BE2C (cell line): Measurements from ENCODE around the gene NR3C2.

Experiments
- DNase-seq: peaks from one replicate; pipeline ENCODE4 v3.0.0-alpha.2; 2020
- H3K27me3 ChIP-seq: fragments of 250-450 bp; sonication (Bioruptor Pico); 2 replicates; pipeline ENCODE4 v1.5.1; 2020; ENCODE audit warnings: mild to moderate bottlenecking
- H3K36me3 ChIP-seq: fragments of 250-450 bp; sonication (Bioruptor Pico); 2 replicates; pipeline ENCODE4 v1.5.1; 2020; ENCODE audit warnings: mild to moderate bottlenecking
- H3K4me1 ChIP-seq: fragments of 250-450 bp; sonication (Bioruptor Pico); 2 replicates; pipeline ENCODE4 v1.5.1; 2020
- H3K4me3 ChIP-seq: 2 replicates; pipeline ENCODE4 v1.5.1; 2011; ENCODE audit warnings: low read depth, low read length
- H3K9me3 ChIP-seq: fragments of 250-450 bp; sonication (Bioruptor Pico); 2 replicates; pipeline ENCODE4 v1.5.1; 2020
- CTCF ChIP-seq: IDR thresholded peaks from 2 replicates; pipeline ENCODE4 v1.5.1; 2012; ENCODE audit warnings: mild to moderate bottlenecking, low read depth, low read length

NR3C2 gene

GRCh38 chr4:148369919-148370318 is 72.3 kb downstream of the NR3C2 start:
- Histone ChIP-seq H3K4me3 (no peak overlapping the region), H3K27me3 (no peaks in the 10 kb centered on the region), H3K36me3 (no peaks in the 10 kb centered on the region), H3K9me3 (no peaks in the 10 kb centered on the region), H3K4me1 (peaks cover 2% of the 10 kb centered on the region; the same call in 1 of the 2 replicates)
- DNase-seq: no peak
- no peak for TF ChIP-seq CTCF

- no peak for DNase-seq
- no peak for TF ChIP-seq CTCF
- Histone ChIP-seq H3K27me3 (no peaks in the 10 kb centered on the region), H3K4me3 (no peak overlapping the region), H3K36me3 (no peaks in the 10 kb centered on the region), H3K4me1 (peaks cover 2% of the 10 kb centered on the region; the same call in 1 of the 2 replicates), H3K9me3 (no peaks in the 10 kb centered on the region)
These were observed 74.5 kb downstream of the NR3C2 start for GRCh38 chr4:148367756-148368155.

- no peak for DNase-seq
- Histone ChIP-seq H3K4me1 (peaks cover 2% of the 10 kb centered on the region; the same call in 1 of the 2 replicates), H3K36me3 (no peaks in the 10 kb centered on the region), H3K9me3 (no peaks in the 10 kb centered on the region), H3K27me3 (no peaks in the 10 kb centered on the region), H3K4me3 (no peak overlapping the region)
- no peak for TF ChIP-seq CTCF
These were observed 76.0 kb downstream of the NR3C2 start for GRCh38 chr4:148366251-148366650.

- no peak for DNase-seq
- Histone ChIP-seq H3K4me1 (no peaks in the 10 kb centered on the region), H3K9me3 (no peaks in the 10 kb centered on the region), H3K36me3 (no peaks in the 10 kb centered on the region), H3K4me3 (no peak overlapping the region), H3K27me3 (no peaks in the 10 kb centered on the region)
- TF ChIP-seq CTCF: no peak
These were observed 77.7 kb downstream of the NR3C2 start for GRCh38 chr4:148364525-148364924.

GRCh38 chr4:148359769-148360168 is 82.4 kb downstream of the NR3C2 start:
- Histone ChIP-seq H3K4me3 (no peak overlapping the region), H3K36me3 (no peaks in the 10 kb centered on the region), H3K4me1 (no peaks in the 10 kb centered on the region), H3K9me3 (no peaks in the 10 kb centered on the region), H3K27me3 (no peaks in the 10 kb centered on the region)
- DNase-seq: no peak
- no peak for TF ChIP-seq CTCF

- no peaks in the 10 kb centered on the region for H3K4me1 ChIP-seq
- H3K4me3 ChIP-seq: no peak overlapping the region
- H3K36me3 ChIP-seq: no peaks in the 10 kb centered on the region
- no peaks in the 10 kb centered on the region for H3K27me3 ChIP-seq
- DNase-seq: no peak
- no peak for TF ChIP-seq CTCF
- no peaks in the 10 kb centered on the region for H3K9me3 ChIP-seq
These were observed 86.6 kb downstream of the NR3C2 start for GRCh38 chr4:148355442-148356123.
